HG03565 (cell line): ENCODE measurements around the gene CCDC110.

Source experiments
- ATAC-seq: cut with Tn5 transposase; IDR thresholded peaks from one replicate; pipeline ENCODE4 v1.9.1; 2021; ENCODE audit warnings: mild to moderate bottlenecking, moderate library complexity; ENCODE audit not compliant: unreplicated experiment

CCDC110 gene

DNA sequence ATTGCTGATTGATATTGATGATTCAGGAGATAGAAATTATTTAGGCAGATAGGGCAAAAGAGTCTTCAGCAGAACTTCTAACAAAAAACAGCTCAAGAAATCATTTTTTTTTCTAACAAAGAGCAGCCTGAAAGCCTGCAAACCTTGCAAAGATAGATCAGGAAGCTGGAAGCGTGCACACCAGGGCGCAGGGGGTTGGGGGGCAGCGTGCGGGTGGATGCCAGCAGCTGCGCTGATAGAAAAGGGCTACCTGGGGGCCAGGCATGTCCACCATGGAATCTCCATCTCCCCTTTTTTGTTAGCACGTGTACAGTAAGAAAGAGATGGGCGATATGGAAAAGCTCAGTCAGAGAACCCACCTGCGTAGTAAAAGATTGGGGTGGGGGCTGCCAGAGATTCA is 1.7 kb upstream of the CCDC110 start:
- ATAC-seq, result no peak

DNA sequence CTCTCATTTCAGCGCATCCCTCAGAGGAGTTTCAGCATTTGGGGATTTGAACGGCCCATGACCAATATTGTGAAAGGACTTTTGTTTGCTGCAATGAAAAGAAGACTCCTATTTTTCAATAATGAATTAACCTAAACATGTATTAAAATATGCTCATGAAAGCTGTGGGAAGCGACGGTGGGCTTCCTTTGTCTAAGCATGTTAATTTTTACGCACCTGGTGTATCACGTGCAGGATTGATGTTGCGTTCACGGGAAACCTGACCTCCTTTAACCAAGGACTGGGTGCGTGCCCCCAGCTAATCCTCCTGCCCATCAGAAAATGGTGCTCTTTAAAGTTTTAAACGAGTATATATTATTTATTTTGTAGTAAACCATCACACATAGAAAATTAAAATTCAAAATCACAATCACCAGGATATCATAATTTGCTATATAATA is 590 bp upstream of the CCDC110 start:
- peak; percentile 5 for ATAC-seq

GRCh38 chr4:185470501-185471195 is 885 bp downstream of the CCDC110 start:
- ATAC-seq, result no peak

DNA sequence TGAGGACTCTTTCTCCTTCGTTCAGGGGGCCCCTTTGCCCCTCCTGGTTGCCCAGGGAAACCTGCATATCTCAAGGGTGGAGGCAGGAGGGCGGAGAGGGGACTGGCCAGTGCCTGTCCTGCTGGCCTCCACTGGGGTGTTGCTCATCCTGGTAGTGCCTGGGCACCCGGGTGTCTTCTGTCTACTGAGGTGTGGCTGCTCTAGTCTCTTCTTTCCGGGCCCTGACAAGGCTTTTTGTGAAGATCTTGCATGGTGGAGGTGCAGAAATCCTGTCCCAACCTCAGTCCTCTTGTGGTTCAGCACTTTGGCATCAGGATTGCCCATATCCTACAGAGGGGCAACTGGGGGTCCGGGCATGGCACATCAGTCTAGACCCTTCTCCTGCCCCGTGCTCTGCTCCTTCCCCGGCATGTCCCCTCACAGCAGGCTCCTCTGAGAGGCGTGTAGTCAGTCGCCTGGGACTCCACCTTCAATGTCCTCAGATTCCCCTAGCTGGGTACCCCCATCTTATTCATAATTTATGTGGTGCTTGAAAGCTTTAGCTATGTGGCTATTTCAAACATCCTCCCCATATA is 1.9 kb downstream of the CCDC110 start:
- ATAC-seq, result no peak

DNA sequence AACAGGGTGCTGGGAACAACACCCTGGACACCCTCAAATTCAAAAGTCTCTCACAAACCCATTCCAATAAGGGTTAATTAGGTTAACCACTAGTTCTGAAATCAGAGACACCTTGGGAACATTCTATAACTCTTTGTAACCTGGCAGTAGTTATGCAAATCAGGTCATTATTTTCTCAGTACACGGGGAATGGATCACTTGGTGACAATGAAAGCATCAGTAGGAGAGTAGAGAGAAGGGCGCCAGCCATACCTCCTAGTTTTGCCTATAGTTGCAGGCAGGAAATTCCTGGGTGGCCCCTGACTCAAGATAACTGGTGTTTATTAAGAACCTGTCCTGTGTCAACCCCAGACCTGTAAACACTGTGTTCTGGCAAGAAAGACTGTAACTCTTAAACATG is 2.5 kb downstream of the CCDC110 start:
- ATAC-seq, result no peak

DNA sequence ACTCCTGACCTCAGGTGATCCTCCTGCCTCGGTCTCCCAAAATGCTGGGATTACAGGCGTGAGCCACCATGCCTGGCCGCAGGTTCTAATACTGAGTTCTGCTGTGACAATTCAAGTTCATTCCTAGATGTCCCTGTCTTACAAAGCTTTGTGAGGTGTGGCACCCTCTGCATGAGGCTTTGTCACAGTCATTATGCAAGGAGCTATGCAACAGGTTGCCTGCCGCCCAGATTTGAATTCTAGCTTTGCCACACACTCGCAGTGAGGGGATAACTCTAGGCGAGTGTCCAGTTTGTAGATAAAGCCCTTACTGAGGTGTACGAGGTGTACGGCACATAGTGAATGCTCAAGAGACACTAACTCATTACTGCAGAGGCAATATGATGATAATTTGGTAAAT is 3.5 kb downstream of the CCDC110 start:
- no peak for ATAC-seq

- ATAC-seq, result no peak
These were observed 4.4 kb downstream of the CCDC110 start for GRCh38 chr4:185467101-185467500.

GRCh38 chr4:185465707-185466106 is 5.8 kb downstream of the CCDC110 start:
- ATAC-seq, result no peak

DNA sequence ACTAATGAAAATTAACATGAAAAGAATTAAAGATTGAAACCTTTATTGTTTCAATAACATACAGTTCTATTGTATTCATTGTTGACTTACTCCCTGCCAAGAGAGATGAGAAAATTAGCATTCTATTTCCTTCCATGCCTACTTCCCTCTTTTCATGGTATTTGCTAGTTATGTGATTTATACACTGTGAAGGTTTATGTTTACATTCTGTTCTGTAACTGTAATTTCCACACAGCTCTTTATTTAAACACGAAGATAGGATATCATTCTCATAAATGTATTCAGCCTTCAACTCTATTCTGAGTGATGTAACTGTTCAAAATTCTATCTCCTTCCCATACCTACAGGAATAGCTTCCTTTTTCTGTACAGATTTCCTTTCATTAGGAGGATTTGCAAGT is 6.6 kb downstream of the CCDC110 start:
- no peak for ATAC-seq

- ATAC-seq, result no peak
These were observed 7.3 kb downstream of the CCDC110 start for GRCh38 chr4:185464183-185464582.

DNA sequence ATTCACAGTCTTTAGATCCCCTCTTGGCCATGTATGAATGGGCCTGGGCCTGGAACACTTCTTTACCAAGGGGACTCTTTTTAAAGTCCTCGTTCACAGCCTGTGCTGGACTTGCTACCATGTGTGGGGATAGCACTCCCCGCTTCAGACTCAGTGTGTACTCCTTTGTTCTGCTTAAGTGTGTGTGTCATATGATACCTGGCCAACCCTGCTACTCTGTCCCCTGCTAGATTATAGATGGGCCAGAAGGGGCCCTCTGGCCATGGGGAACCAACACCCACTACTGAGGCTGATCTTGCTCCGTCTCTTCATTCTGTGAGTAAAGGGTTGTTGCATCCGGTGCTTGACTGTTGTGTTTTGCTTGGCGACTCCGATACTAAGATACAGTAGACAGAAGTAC is 8.0 kb downstream of the CCDC110 start:
- ATAC-seq, result no peak

- no peak for ATAC-seq
These were observed 10.0 kb downstream of the CCDC110 start for GRCh38 chr4:185461565-185461964.

DNA sequence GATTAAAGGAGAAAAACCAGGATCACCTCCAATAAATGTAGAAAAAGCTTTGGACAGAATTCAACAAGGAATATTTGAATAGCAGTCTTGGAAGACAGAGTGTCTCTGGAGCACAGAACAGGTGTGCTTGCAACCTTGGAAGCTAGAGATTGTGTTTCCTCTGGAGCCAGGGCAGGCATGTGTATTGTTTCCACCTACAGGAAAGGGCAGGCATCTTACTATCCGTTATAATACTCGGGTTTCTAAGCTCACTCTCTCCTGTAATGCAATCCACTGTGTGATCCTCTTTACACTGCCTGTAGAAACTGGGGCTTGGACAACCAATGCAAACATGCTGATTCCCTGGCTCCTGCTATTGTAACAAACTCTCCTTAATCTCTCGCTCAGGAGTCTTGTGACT is 14.4 kb downstream of the CCDC110 start:
- no peak for ATAC-seq

- no peak for ATAC-seq
These were observed 15.4 kb downstream of the CCDC110 start for GRCh38 chr4:185456131-185456530.

GRCh38 chr4:185445209-185445608 is 26.3 kb downstream of the CCDC110 start:
- no peak for ATAC-seq

DNA sequence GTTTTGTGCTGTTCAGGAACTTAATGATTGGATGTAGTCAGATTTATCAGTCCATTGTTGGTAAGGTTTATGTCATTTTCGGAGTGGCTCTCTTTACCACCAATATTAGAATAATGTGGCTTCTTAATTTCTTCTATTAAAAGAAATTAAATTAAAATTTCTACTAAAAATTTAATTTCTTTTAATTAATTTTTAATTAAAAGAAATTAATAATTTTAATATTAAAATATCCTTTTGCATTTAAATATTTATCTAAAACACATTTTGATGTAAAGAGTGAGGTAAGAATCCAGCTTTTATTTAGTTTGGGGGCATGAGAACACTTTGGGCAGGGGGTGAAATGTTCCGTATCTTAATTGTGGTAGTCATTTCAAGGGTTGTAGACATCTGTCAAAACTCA is 30.1 kb downstream of the CCDC110 start:
- ATAC-seq, result no peak

DNA sequence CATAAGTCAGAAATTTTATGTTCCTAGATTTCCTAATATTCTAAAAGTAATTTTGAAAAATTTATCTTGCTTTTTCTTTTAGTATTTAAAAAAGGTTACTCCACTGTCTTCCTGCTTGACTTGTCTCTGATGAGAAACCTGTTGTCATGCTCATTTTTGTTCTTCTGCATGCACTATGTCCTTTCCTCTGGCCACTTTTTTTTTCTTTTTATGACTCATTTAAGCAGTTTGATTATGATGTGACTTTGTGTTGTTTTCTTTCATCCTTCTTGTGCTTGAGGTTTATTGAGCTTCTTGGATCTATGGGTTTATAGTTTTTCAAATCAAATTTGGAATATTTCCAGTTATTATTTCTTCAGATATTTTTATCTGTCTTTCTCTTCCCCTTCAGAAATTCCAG is 33.7 kb downstream of the CCDC110 start:
- peak; percentile 85 for ATAC-seq

DNA sequence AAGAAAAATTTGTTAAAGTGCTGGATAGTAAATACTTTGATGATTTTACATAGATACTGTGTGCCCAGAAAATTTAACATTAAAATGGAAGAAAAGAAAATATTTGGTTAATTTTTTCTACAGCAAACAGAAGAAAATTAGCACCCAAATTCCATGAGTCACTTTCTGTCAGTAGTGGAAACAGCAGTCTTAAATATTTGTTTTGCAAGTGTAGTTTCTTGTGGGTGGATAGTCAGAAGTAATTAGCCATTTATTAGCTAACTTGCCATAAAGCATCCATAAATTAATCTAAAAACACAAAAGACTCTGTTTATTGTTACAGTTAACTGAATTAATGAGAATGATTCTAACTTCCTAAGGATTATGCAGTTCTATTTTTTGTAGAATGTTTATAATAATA is 36.1 kb downstream of the CCDC110 start:
- no peak for ATAC-seq

GRCh38 chr4:185429660-185430059 is 41.9 kb downstream of the CCDC110 start:
- ATAC-seq, result no peak

- no peak for ATAC-seq
These were observed 44.4 kb downstream of the CCDC110 start for GRCh38 chr4:185426960-185427688.

- ATAC-seq, result peak; percentile 89
These were observed 45.7 kb downstream of the CCDC110 start, which contains the start of gene UFSP2 for GRCh38 chr4:185425647-185426352. UFSP2 (minus strand) TSS chr4:185425964; CDS start chr4:185425868, 96 bp downstream.
